Bone marrow (tissue), 2 donors: ENCODE data around the gene INO80C.

Source experiments
- DNase-seq, 2 donors: peaks; one replicate each; lab custom pipeline; 2025; lab: John Stamatoyannopoulos, UW

Gene INO80C

GRCh38 chr18:35513181-35513936, 15.6 kb upstream of the INO80C start:
- DNase-seq = no peak

- no peak for DNase-seq
Measured at GRCh38 chr18:35512761-35513160, 15.0 kb upstream of the INO80C start.

GRCh38 chr18:35511833-35512232, 14.1 kb upstream of the INO80C start:
- DNase-seq = no peak

GRCh38 chr18:35511428-35511827, 13.7 kb upstream of the INO80C start:
- DNase-seq = no peak

- no peak for DNase-seq
Measured at GRCh38 chr18:35510076-35510651, 12.4 kb upstream of the INO80C start.

- no peak for DNase-seq
Measured at GRCh38 chr18:35508746-35509338, 11.1 kb upstream of the INO80C start.

GRCh38 chr18:35508030-35508429, 10.3 kb upstream of the INO80C start:
- DNase-seq = no peak

- DNase-seq = no peak
Measured at GRCh38 chr18:35507623-35508022, 9.9 kb upstream of the INO80C start.

- no peak for DNase-seq
Measured at GRCh38 chr18:35507192-35507591, 9.4 kb upstream of the INO80C start.

- no peak for DNase-seq
Measured at GRCh38 chr18:35506024-35506712, 8.4 kb upstream of the INO80C start.

- no peak for DNase-seq
Measured at GRCh38 chr18:35504996-35505395, 7.2 kb upstream of the INO80C start.

- DNase-seq = no peak
Measured at GRCh38 chr18:35502052-35502451, 4.3 kb upstream of the INO80C start.

- DNase-seq = no peak
Measured at GRCh38 chr18:35501369-35501768, 3.6 kb upstream of the INO80C start.

GRCh38 chr18:35500113-35500512, 2.4 kb upstream of the INO80C start:
- no peak for DNase-seq

- DNase-seq = no peak
Measured at GRCh38 chr18:35497027-35497369, 762 bp downstream of the INO80C start.

GRCh38 chr18:35495536-35496314, 2.0 kb downstream of the INO80C start:
- DNase-seq = no peak

- DNase-seq = peak in 1 of 2 donors; percentile 70
Measured at GRCh38 chr18:35494251-35495220, 3.2 kb downstream of the INO80C start.

GRCh38 chr18:35491700-35492077, 6.1 kb downstream of the INO80C start:
- DNase-seq = no peak

- DNase-seq = no peak
Measured at GRCh38 chr18:35490894-35491699, 6.7 kb downstream of the INO80C start.

- no peak for DNase-seq
Measured at GRCh38 chr18:35489913-35490490, 7.8 kb downstream of the INO80C start.
